Ascending aorta (tissue), 2 donors: ENCODE measurements around the gene PUM1. TPM values are rescaled to one million over a fixed set of nuclear protein-coding genes. Genes with fewer than 3 reads are reported as not detected.
A peak's percentile ranks its signal among the peaks of the same experiment; 100 is the strongest.
"Not testable (repeated sequence)": the region's sequence is repeated elsewhere in the genome, so short reads cannot be mapped to it uniquely, and the experiment has no call there.

Experiments used
- DNase-seq, 2 donors: peaks; one replicate each; pipeline ENCODE4 v3.0.0-alpha.2; 2019; ENCODE audit warnings: low spot score in 2 of 2
- H3K27ac ChIP-seq, 2 donors: fragments of 200-600 bp; sonication (generic); one replicate each; pipeline ENCODE4 v1.5.1; 2016 to 2017; ENCODE audit warnings: mild to moderate bottlenecking in 1 of 2
- H3K27me3 ChIP-seq: fragments of 200-600 bp; sonication (generic); one replicate; pipeline ENCODE4 v1.5.1; 2017
- H3K36me3 ChIP-seq, 2 donors: fragments of 200-600 bp; sonication (generic); one replicate each; pipeline ENCODE4 v1.5.1; 2016
- H3K4me1 ChIP-seq, 2 donors: fragments of 200-600 bp; sonication (generic); one replicate each; pipeline ENCODE4 v1.5.1; 2016 to 2017; ENCODE audit warnings: mild to moderate bottlenecking in 1 of 2
- H3K4me3 ChIP-seq, 2 donors: fragments of 200-600 bp; sonication (generic); one replicate each; pipeline ENCODE4 v1.5.1; 2016 to 2017; ENCODE audit warnings: mild to moderate bottlenecking in 1 of 2
- H3K9me3 ChIP-seq, 2 donors: fragments of 200-600 bp; sonication (generic); one replicate each; pipeline ENCODE4 v1.5.1; 2016
- intact Hi-C: fragments of 100-400 bp; cut with DNase I; formaldehyde crosslinking; loops from one replicate; pipeline ENCODE4 v1.15.1; 2023
- total RNA-seq: library from RNA; depleted of rRNA; stranded (reverse); fragments of >200 nt; gene quantifications from one replicate; pipeline ENCODE4 v1.1.0, GENCODE V29; 2016
- TF ChIP-seq, protein P1 (sequence below), 3 experiments: fragments of 200-600 bp in 2 of 3; fragments of 450-650 bp in 1 of 3; sonication (generic) in 2 of 3; IDR thresholded peaks; one replicate each; pipeline ENCODE4 v1.5.1; 2016 to 2019; ENCODE audit warnings: antibody characterized with exemption in 3 of 3, mild to moderate bottlenecking in 1 of 3, moderate library complexity in 1 of 3

PUM1 gene
- total RNA-seq, 1 donor from 2014 or later, result 52.3 TPM

DNA sequence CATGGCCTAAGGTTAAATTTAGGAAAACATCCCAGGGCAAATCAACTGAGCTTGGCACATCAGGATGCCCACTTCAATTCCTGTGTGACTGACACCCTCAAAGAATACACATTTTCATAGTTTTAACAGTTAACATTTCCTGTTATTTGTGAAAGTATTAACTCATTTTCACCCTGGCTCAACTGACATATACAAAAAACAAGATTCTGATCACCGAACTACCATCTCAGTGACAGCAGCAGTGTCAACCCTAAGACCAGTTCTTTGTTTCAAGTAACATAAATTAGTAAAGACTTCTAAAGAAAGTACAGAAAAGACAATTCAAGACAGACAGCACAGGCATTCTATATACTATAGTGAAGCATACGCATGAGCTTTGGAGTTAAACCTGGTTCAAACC lies 88.0 kb downstream of the PUM1 start:
- H3K4me3 ChIP-seq, result no peak overlapping the region
- peaks cover 21 to 37% of the 10 kb centered on the region in 2 donors for H3K36me3 ChIP-seq
- H3K9me3 ChIP-seq, result no peaks in the 10 kb centered on the region
- TF ChIP-seq, protein P1, sequence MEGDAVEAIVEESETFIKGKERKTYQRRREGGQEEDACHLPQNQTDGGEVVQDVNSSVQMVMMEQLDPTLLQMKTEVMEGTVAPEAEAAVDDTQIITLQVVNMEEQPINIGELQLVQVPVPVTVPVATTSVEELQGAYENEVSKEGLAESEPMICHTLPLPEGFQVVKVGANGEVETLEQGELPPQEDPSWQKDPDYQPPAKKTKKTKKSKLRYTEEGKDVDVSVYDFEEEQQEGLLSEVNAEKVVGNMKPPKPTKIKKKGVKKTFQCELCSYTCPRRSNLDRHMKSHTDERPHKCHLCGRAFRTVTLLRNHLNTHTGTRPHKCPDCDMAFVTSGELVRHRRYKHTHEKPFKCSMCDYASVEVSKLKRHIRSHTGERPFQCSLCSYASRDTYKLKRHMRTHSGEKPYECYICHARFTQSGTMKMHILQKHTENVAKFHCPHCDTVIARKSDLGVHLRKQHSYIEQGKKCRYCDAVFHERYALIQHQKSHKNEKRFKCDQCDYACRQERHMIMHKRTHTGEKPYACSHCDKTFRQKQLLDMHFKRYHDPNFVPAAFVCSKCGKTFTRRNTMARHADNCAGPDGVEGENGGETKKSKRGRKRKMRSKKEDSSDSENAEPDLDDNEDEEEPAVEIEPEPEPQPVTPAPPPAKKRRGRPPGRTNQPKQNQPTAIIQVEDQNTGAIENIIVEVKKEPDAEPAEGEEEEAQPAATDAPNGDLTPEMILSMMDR (IDR thresholded peaks at IDR 0.05), result no peak
- peaks cover 0 to 20% of the 10 kb centered on the region in 2 donors for H3K4me1 ChIP-seq
- no peak for DNase-seq
- no peak overlapping the region for H3K27ac ChIP-seq
- H3K27me3 ChIP-seq, result no peaks in the 10 kb centered on the region
- intact Hi-C loops, result no loop called here

DNA sequence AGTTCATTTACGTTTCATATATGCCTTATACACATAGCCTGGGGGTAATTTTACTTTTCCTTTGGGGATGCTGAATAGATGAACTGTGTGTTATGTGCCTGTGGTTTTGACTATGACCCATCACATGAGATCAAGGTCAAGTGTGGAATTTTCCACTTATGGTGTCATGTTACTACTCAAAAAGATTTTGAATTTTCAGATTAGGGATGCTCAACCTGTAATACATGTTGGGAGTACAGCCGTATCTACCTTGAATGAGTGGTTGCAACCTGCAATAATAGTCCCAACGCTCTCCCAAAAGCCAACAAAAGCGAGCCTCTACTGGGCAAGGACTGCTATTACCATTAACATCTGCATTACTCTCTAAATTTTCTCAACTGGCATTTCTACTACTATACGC lies 88.4 kb downstream of the PUM1 start:
- H3K36me3 ChIP-seq, result peaks cover 21 to 37% of the 10 kb centered on the region in 2 donors
- DNase-seq, result no peak
- TF ChIP-seq, protein P1 (IDR thresholded peaks at IDR 0.05), result no peak
- intact Hi-C loops, result no loop called here
- H3K27me3 ChIP-seq, result no peaks in the 10 kb centered on the region
- no peaks in the 10 kb centered on the region for H3K9me3 ChIP-seq
- H3K27ac ChIP-seq, result peak overlapping the region in 1 of 2 donors; percentile 48
- H3K4me1 ChIP-seq, result peaks cover 0 to 18% of the 10 kb centered on the region in 2 donors
- no peak overlapping the region for H3K4me3 ChIP-seq

DNA sequence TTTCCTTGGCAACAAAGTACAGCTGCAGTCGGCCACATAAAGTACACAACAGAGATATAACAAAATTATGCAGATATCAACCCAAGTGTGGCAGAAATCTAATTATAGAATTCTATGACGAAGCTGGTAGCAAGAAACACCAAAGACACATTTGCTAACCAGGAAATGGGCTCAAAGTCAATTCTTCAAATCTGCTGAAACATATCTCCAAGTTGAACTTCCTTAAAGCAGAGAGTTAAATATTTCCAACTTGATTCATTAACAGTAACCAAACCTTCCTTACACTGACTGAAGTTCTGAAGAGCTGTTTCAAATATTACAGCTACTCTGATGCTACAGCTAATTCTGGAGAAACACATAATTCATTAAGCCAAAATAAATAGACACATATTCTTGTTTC lies 89.4 kb downstream of the PUM1 start:
- TF ChIP-seq, protein P1 (IDR thresholded peaks at IDR 0.05), result no peak
- no peak for DNase-seq

GRCh38 chr1:30975217-30975616 lies 90.3 kb downstream of the PUM1 start:
- DNase-seq, result no peak
- TF ChIP-seq, protein P1 (IDR thresholded peaks at IDR 0.05), result no peak
- Histone ChIP-seq H3K27ac (peak overlapping the region; percentile 46 to 48), H3K4me1 (peaks cover 0 to 18% of the 10 kb centered on the region in 2 donors), H3K36me3 (peaks cover 21 to 37% of the 10 kb centered on the region in 2 donors), H3K4me3 (no peak overlapping the region), H3K27me3 (no peaks in the 10 kb centered on the region), H3K9me3 (no peaks in the 10 kb centered on the region)
- intact Hi-C loops, result no loop called here

More for the DNA sequence above, 89.4 kb downstream of the PUM1 start:
- peaks cover 0 to 18% of the 10 kb centered on the region in 2 donors for H3K4me1 ChIP-seq
- intact Hi-C loops, result no loop called here
- no peak overlapping the region for H3K4me3 ChIP-seq
- no peaks in the 10 kb centered on the region for H3K9me3 ChIP-seq
- peaks cover 21 to 37% of the 10 kb centered on the region in 2 donors for H3K36me3 ChIP-seq
- H3K27ac ChIP-seq, result peak overlapping the region; percentile 46 to 48
- H3K27me3 ChIP-seq, result no peaks in the 10 kb centered on the region

DNA sequence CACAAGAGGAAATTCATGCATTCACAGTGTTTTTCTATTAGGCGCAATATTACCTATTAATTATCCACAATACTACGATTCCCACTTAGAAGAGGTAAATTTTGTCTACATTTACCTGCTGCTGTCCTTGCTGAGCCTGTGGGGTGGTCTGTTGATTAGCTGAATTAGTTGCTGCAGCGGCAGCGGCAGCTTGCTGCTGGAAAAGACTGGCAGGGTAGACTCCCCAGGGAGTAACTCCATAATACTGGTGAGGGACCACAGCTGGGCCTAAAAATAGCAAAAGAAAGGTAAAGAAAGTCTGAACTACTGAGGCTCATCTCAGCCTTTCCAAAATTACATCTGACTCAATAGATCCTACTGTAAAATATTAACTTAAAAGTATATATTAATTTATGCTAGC lies 91.0 kb downstream of the PUM1 start:
- H3K4me3 ChIP-seq, result no peak overlapping the region
- H3K27me3 ChIP-seq, result no peaks in the 10 kb centered on the region
- no peak for DNase-seq
- peaks cover 18 to 32% of the 10 kb centered on the region in 2 donors for H3K36me3 ChIP-seq
- no peaks in the 10 kb centered on the region for H3K9me3 ChIP-seq
- intact Hi-C loops, result no loop called here
- TF ChIP-seq, protein P1 (IDR thresholded peaks at IDR 0.05), result no peak
- peaks cover 0 to 18% of the 10 kb centered on the region in 2 donors for H3K4me1 ChIP-seq
- no peak overlapping the region for H3K27ac ChIP-seq

DNA sequence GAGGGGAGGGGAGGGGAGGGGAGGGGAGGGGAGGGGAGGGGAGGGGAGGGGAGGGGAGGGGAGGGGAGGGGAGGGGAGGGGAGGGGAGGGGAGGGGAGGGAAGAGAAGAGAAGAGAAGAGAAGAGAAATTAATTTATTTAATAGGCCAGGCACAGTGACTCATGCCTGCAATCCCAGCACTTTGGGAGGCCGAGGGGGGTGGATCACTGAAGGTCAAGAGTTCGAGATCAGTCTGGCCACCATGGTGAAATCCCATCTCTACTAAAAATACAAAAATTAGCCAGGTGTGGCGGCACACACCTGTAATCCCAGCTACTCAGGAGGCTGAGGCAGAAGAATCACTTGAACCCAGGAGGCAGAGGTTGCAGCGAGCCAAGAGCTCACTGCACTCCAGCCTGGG lies 93.2 kb downstream of the PUM1 start:
- DNase-seq, H3K27me3 ChIP-seq, H3K27ac ChIP-seq, H3K9me3 ChIP-seq, intact Hi-C loops, H3K4me3 ChIP-seq: not testable (repeated sequence)
- peaks cover 15 to 27% of the 10 kb centered on the region in 2 donors for H3K36me3 ChIP-seq
- H3K4me1 ChIP-seq, result peaks cover 0 to 19% of the 10 kb centered on the region in 2 donors
